Measurements from ENCODE around the gene NOXO1. TPM values are rescaled to one million over a fixed set of nuclear protein-coding genes. Genes with fewer than 3 reads are reported as not detected.

Gene NOXO1
- total and polyA plus RNA-seq, 12 donors = 0.28 to 3.3 (median 0.53) TPM; not detected in 7

DNA sequence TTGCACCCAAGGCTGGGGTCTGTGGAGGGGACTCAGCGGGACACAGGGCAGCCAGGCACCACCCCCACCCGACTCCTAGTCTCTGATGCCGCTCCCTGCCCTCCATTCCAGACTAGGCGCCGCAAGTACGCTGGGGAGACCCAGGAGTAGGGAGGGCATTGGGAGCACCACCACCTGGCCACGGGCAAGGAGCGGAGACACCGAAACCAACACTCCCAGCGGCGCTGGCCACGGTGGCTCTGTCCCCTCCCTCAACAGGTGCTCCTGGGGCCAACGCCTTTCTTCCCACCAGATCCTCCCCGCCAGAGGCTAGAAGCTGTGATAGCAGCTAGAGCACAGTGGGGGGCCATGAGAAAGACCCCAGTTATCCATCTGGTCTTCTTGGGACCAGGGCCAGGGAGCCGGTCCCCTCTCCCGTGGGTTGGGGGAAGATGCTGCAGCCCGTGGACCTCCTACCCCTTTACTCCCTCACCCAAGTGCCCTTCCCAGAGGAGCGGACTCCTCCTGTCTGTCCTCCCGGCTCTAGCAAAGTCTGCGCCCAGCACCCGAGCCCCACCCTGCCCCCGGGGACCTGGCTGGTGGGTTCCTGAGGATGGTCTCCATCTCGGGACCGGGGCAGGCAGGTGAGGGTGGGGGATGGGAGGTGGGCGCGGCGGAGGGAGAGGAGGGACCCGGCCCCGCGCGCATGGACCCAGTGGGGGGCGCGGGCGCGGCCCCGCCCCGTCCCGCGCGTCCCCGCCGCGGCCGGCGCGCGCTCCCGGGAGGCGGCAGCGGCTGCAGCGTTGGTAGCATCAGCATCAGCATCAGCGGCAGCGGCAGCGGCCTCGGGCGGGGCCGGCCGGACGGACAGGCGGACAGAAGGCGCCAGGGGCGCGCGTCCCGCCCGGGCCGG, 8.2 kb upstream of the NOXO1 start, which contains the start of gene SYNGR3:
Gene SYNGR3 (plus strand): TSS at position 762 of the 892 bp plus-strand sequence. CDS start 133 bp downstream, outside the sequence.
- intact Hi-C loops (cut with DNase I) = no loop called here
- no peak within 1 kb of the TSS for H3K4me3 ChIP-seq

DNA sequence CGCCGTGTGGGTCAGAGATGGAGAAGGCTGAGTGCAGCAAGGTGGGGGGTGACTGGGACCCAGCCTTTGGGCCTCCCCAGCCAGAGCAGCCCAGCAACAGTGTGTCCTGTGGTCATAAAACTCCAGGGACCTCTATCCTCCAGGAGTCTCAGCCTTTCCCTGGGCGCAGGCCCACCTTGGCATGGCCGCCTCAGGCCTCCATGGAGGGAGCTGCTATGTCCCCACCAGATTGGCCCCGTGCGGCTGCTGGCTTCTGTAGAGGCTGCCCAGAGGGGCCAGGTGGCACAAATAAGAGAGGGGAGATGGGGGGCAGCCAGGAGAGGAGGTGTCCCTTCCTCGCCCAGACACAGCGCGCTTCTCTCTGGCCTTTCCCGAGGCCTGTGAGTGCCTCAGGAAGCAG, 5.9 kb upstream of the NOXO1 start:
- DNase-seq = no peak
- intact Hi-C loops (cut with DNase I) = no loop called here
- H3K27ac ChIP-seq = no peak overlapping the region
- no peak overlapping the region for H3K4me3 ChIP-seq
- H3K9me3 ChIP-seq (replicated peaks in 1 of 3) = no peaks in the 10 kb centered on the region
- peaks cover 0 to 19% of the 10 kb centered on the region in 2 donors for H3K36me3 ChIP-seq (replicated peaks in 1 of 2)
- WGBS, 4 donors = 91 to 96% (median 93%) methylated on average over 5 to 10 of the region's 10 CpGs
- H3K4me1 ChIP-seq (replicated peaks in 1 of 2) = peaks cover 4 to 35% of the 10 kb centered on the region in 2 donors
- peaks cover 22% of the 10 kb centered on the region for H3K27me3 ChIP-seq
- TF ChIP-seq, protein P1, sequence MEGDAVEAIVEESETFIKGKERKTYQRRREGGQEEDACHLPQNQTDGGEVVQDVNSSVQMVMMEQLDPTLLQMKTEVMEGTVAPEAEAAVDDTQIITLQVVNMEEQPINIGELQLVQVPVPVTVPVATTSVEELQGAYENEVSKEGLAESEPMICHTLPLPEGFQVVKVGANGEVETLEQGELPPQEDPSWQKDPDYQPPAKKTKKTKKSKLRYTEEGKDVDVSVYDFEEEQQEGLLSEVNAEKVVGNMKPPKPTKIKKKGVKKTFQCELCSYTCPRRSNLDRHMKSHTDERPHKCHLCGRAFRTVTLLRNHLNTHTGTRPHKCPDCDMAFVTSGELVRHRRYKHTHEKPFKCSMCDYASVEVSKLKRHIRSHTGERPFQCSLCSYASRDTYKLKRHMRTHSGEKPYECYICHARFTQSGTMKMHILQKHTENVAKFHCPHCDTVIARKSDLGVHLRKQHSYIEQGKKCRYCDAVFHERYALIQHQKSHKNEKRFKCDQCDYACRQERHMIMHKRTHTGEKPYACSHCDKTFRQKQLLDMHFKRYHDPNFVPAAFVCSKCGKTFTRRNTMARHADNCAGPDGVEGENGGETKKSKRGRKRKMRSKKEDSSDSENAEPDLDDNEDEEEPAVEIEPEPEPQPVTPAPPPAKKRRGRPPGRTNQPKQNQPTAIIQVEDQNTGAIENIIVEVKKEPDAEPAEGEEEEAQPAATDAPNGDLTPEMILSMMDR (IDR thresholded peaks at IDR 0.05) = no peak
- TF ChIP-seq POLR2A (IDR thresholded peaks at IDR 0.05) = no peak

More for the DNA sequence above, 8.2 kb upstream of the NOXO1 start, which contains the start of gene SYNGR3:
- H3K27ac ChIP-seq = peak within 1 kb of the TSS in 1 of 5 donors; percentile 52
- 6 to 19% (median 6%) methylated on average over 14 to 67 of the region's 67 CpGs; no CpG with 5 or more reads in 1 of the 4 donors for WGBS, 4 donors
- peaks cover 4 to 31% of the 10 kb centered on the region in 2 donors for H3K4me1 ChIP-seq (replicated peaks in 1 of 2)
- peaks cover 0 to 19% of the 10 kb centered on the region in 2 donors for H3K36me3 ChIP-seq (replicated peaks in 1 of 2)
- peaks cover 22% of the 10 kb centered on the region for H3K27me3 ChIP-seq
- no peak for DNase-seq
- TF ChIP-seq, protein P1 (IDR thresholded peaks at IDR 0.05) = no peak
- no peak for TF ChIP-seq POLR2A (IDR thresholded peaks at IDR 0.05)
- no peaks in the 10 kb centered on the region for H3K9me3 ChIP-seq (replicated peaks in 1 of 3)

DNA sequence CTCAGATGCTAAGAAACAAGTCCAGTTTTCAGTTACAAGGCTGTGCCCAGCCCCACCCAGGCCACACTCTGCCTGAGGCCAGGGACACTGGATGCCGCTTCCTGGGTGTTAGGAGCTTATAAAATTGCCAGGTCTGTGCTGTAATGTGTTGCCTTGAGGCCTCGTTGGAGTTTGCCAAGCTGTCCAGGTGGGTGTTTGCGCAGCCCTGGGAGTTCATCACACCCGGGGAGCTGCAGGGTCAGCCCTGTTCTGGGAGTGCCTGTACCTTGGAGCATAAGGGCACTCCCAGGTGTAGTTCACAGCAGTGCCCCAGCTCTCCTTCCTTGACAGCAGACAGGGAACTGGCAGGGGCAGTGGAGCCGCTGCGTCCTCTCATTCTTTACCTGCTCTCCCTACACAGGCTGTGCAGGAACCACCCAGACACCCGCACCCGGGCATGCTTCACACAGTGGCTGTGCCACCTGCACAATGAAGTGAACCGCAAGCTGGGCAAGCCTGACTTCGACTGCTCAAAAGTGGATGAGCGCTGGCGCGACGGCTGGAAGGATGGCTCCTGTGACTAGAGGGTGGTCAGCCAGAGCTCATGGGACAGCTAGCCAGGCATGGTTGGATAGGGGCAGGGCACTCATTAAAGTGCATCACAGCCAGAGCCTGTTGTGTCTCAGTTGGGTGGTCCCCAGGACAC, 4.3 kb upstream of the NOXO1 start:
- DNase-seq = no peak
- peaks cover 0 to 19% of the 10 kb centered on the region in 2 donors for H3K36me3 ChIP-seq (replicated peaks in 1 of 2)
- no peaks in the 10 kb centered on the region for H3K9me3 ChIP-seq (replicated peaks in 1 of 3)
- TF ChIP-seq, protein P1 (IDR thresholded peaks at IDR 0.05) = no peak
- no peak for TF ChIP-seq POLR2A (IDR thresholded peaks at IDR 0.05)
- H3K27ac ChIP-seq = no peak overlapping the region
- WGBS, 4 donors = 90 to 96% (median 92%) methylated on average over 10 to 14 of the region's 14 CpGs
- no peak overlapping the region for H3K4me3 ChIP-seq
- peaks cover 22% of the 10 kb centered on the region for H3K27me3 ChIP-seq
- intact Hi-C loops (cut with DNase I) = no loop called here
- peaks cover 0 to 21% of the 10 kb centered on the region in 2 donors for H3K4me1 ChIP-seq (replicated peaks in 1 of 2)

All from adrenal gland (tissue), 12 donors.